Tibial artery (tissue), 4 donors: ENCODE data around the gene BABAM1.

Source experiments
- DNase-seq, 2 donors: peaks; one replicate each; pipeline ENCODE4 v3.0.0-alpha.2; 2019
- H3K27ac ChIP-seq, 2 donors: fragments of 200-600 bp; sonication (generic) in 1 of 2; 1 replicate in 1 of 2; 2 replicates in 1 of 2; pipeline ENCODE4 v1.5.1; 2018 to 2019; ENCODE audit warnings: mild to moderate bottlenecking in 1 of 2
- H3K27me3 ChIP-seq, 2 donors: fragments of 200-600 bp; sonication (generic) in 1 of 2; one replicate each; pipeline versions ENCODE4 v1.5.1 to v1.6.0; 2016 to 2019
- H3K36me3 ChIP-seq, 3 donors: fragments of 200-600 bp; sonication (generic) in 2 of 3; one replicate each; pipeline ENCODE4 v1.5.1; 2016 to 2019; ENCODE audit warnings: mild to moderate bottlenecking in 2 of 3
- H3K4me1 ChIP-seq, 4 donors: fragments of 200-600 bp; sonication (generic) in 2 of 4; 1 replicate in 3 of 4; 2 replicates in 1 of 4; pipeline ENCODE4 v1.5.1; 2016 to 2019
- H3K4me3 ChIP-seq, 2 donors: fragments of 200-600 bp; sonication (generic) in 1 of 2; 1 replicate in 1 of 2; 2 replicates in 1 of 2; pipeline ENCODE4 v1.5.1; 2018 to 2019; ENCODE audit warnings: mild to moderate bottlenecking in 2 of 2
- H3K9me3 ChIP-seq, 3 donors: fragments of 200-600 bp; sonication (generic) in 1 of 3; one replicate each; pipeline ENCODE4 v1.5.1; 2016 to 2019
- CTCF ChIP-seq, 2 experiments: fragments of 200-600 bp in 1 of 2; fragments of 450-650 bp in 1 of 2; IDR thresholded peaks; one replicate each; pipeline ENCODE4 v1.5.1; 2017 to 2019; ENCODE audit warnings: antibody characterized with exemption in 2 of 2, mild to moderate bottlenecking in 1 of 2, moderate library complexity in 1 of 2
- intact Hi-C: fragments of 100-400 bp; cut with DNase I; formaldehyde crosslinking; loops from one replicate; pipeline ENCODE4 v1.15.0; 2023; ENCODE audit warnings: low total_unique reads

BABAM1 gene

GRCh38 chr19:17325881-17326594 is 58.8 kb downstream of the BABAM1 start:
- Histone ChIP-seq H3K4me1 (peaks cover 0 to 70% (median 52%) of the 10 kb centered on the region in 4 donors), H3K27me3 (no peaks in the 10 kb centered on the region), H3K27ac (peak overlapping the region; percentile 49 to 61), H3K4me3 (no peak overlapping the region), H3K9me3 (no peaks in the 10 kb centered on the region), H3K36me3 (peaks cover 4 to 32% (median 13%) of the 10 kb centered on the region in 3 donors)
- TF ChIP-seq CTCF (IDR thresholded peaks at IDR 0.05) = no peak
- DNase-seq = peak; percentile 86 to 92
- intact Hi-C loops = no loop called here

- TF ChIP-seq CTCF (IDR thresholded peaks at IDR 0.05) = no peak
- Histone ChIP-seq H3K27me3 (no peaks in the 10 kb centered on the region), H3K36me3 (peaks cover 1 to 27% (median 8%) of the 10 kb centered on the region in 3 donors), H3K27ac (peak overlapping the region; percentile 49 to 61), H3K9me3 (no peaks in the 10 kb centered on the region), H3K4me3 (no peak overlapping the region), H3K4me1 (peaks cover 0 to 70% (median 52%) of the 10 kb centered on the region in 4 donors)
- intact Hi-C loops = no loop called here
- no peak for DNase-seq
These were observed 59.3 kb downstream of the BABAM1 start for GRCh38 chr19:17326595-17326966.

GRCh38 chr19:17327068-17327653 is 59.9 kb downstream of the BABAM1 start:
- peak overlapping the region in 1 of 2 donors; percentile 49 for H3K27ac ChIP-seq
- H3K4me1 ChIP-seq = peaks cover 0 to 70% (median 50%) of the 10 kb centered on the region in 4 donors
- H3K36me3 ChIP-seq = peaks cover 0 to 21% (median 2%) of the 10 kb centered on the region in 3 donors

GRCh38 chr19:17327654-17328516 is 60.6 kb downstream of the BABAM1 start:
- Histone ChIP-seq H3K9me3 (no peaks in the 10 kb centered on the region), H3K36me3 (peaks cover 0 to 18% (median 0%) of the 10 kb centered on the region in 3 donors), H3K4me1 (peaks cover 0 to 66% (median 44%) of the 10 kb centered on the region in 4 donors), H3K4me3 (peak overlapping the region; percentile 1 to 18), H3K27me3 (no peaks in the 10 kb centered on the region), H3K27ac (peak overlapping the region in 1 of 2 donors; percentile 49)
- TF ChIP-seq CTCF (IDR thresholded peaks at IDR 0.05) = no peak
- DNase-seq = no peak
- intact Hi-C loops = no loop called here

More at GRCh38 chr19:17327068-17327653, 59.9 kb downstream of the BABAM1 start:
- DNase-seq = no peak
- no peak overlapping the region for H3K4me3 ChIP-seq
- H3K9me3 ChIP-seq = no peaks in the 10 kb centered on the region
- H3K27me3 ChIP-seq = no peaks in the 10 kb centered on the region
- no peak for TF ChIP-seq CTCF (IDR thresholded peaks at IDR 0.05)
- intact Hi-C loops = no loop called here
